ENCODE results near the gene OR6K2.
"Not testable (repeated sequence)": the region's sequence is repeated elsewhere in the genome, so short reads cannot be mapped to it uniquely, and the experiment has no call there.

Gene OR6K2

GRCh38 chr1:158700552-158700951 is at the start of gene OR6K2:
OR6K2 (minus strand) TSS chr1:158700652; CDS start chr1:158700652, 0 bp downstream.
- DNase-seq (ENCODE audit: low read depth in 2 of 2) = no peak

- DNase-seq (ENCODE audit: low read depth in 2 of 2) = no peak
These were observed 35.4 kb upstream of the OR6K2 start for GRCh38 chr1:158735848-158736247.

GRCh38 chr1:158732524-158732923 is 32.1 kb upstream of the OR6K2 start:
- no peak for DNase-seq (ENCODE audit: low read depth in 2 of 2)

- no peak for DNase-seq (ENCODE audit: low read depth in 2 of 2)
These were observed 31.3 kb upstream of the OR6K2 start for GRCh38 chr1:158731707-158732106.

- DNase-seq (ENCODE audit: low read depth in 2 of 2) = no peak
These were observed 30.0 kb upstream of the OR6K2 start for GRCh38 chr1:158730453-158730852.

- no peak for DNase-seq (ENCODE audit: low read depth in 2 of 2)
These were observed 28.2 kb upstream of the OR6K2 start for GRCh38 chr1:158728510-158729225.

- DNase-seq (ENCODE audit: low read depth in 2 of 2) = no peak
These were observed 24.0 kb upstream of the OR6K2 start for GRCh38 chr1:158724442-158724841.

- no peak for DNase-seq (ENCODE audit: low read depth in 2 of 2)
These were observed 20.2 kb upstream of the OR6K2 start, which contains the start of gene OR6K3 for GRCh38 chr1:158720620-158721019. OR6K3 (minus strand) TSS chr1:158720720; CDS start chr1:158718115, 2,605 bp downstream.

- DNase-seq (ENCODE audit: low read depth in 2 of 2) = no peak
These were observed 19.2 kb upstream of the OR6K2 start for GRCh38 chr1:158719664-158720063.

GRCh38 chr1:158717344-158717743 is 16.9 kb upstream of the OR6K2 start:
- no peak for DNase-seq (ENCODE audit: low read depth in 2 of 2)

GRCh38 chr1:158716335-158716734 is 15.9 kb upstream of the OR6K2 start:
- no peak for DNase-seq (ENCODE audit: low read depth in 2 of 2)

- DNase-seq (ENCODE audit: low read depth in 2 of 2) = no peak
These were observed 14.3 kb upstream of the OR6K2 start for GRCh38 chr1:158714754-158715153.

- DNase-seq (ENCODE audit: low read depth in 2 of 2) = no peak
These were observed 10.6 kb upstream of the OR6K2 start for GRCh38 chr1:158711098-158711497.

- no peak for DNase-seq (ENCODE audit: low read depth in 2 of 2)
These were observed 5.6 kb upstream of the OR6K2 start for GRCh38 chr1:158706096-158706495.

GRCh38 chr1:158694596-158694995 is 5.9 kb downstream of the OR6K2 start:
- DNase-seq (ENCODE audit: low read depth in 2 of 2) = no peak

- no peak for DNase-seq (ENCODE audit: low read depth in 2 of 2)
These were observed 8.1 kb downstream of the OR6K2 start for GRCh38 chr1:158692356-158692755.

- no peak for DNase-seq (ENCODE audit: low read depth in 2 of 2)
These were observed 8.5 kb downstream of the OR6K2 start for GRCh38 chr1:158691907-158692306.

- not testable (repeated sequence) for DNase-seq (ENCODE audit: low read depth in 2 of 2)
These were observed 9.3 kb downstream of the OR6K2 start for GRCh38 chr1:158691149-158691548.

GRCh38 chr1:158689875-158690274 is 10.6 kb downstream of the OR6K2 start:
- DNase-seq (ENCODE audit: low read depth in 2 of 2) = no peak

GRCh38 chr1:158689110-158689509 is 11.3 kb downstream of the OR6K2 start:
- no peak for DNase-seq (ENCODE audit: low read depth in 2 of 2)

- not testable (repeated sequence) for DNase-seq (ENCODE audit: low read depth in 2 of 2)
These were observed 12.1 kb downstream of the OR6K2 start for GRCh38 chr1:158688343-158688742.

- DNase-seq (ENCODE audit: low read depth in 2 of 2) = no peak
These were observed 13.4 kb downstream of the OR6K2 start for GRCh38 chr1:158687037-158687436.

- DNase-seq (ENCODE audit: low read depth in 2 of 2) = no peak
These were observed 14.1 kb downstream of the OR6K2 start, which contains the start of gene SPTA1 for GRCh38 chr1:158686111-158687009. SPTA1 (minus strand) TSS chr1:158686715; CDS start chr1:158686517, 198 bp downstream.
